HEK293T (cell line): ENCODE data around the gene FGG.

Experiments
- CTCF ChIA-PET: fragments of 350-600 bp; formaldehyde crosslinking; extraction: SDS; loops from one replicate; lab custom pipeline; 2021; ENCODE audit warnings: antibody characterized with exemption, inconsistent platforms; lab: Yijun Ruan, JAX
- POLR2A ChIA-PET: fragments of 350-600 bp; formaldehyde crosslinking; extraction: SDS; loops from one replicate; lab custom pipeline; 2020; ENCODE audit warnings: antibody characterized with exemption, inconsistent platforms; lab: Yijun Ruan, JAX
- DNase-seq: peaks from one replicate; pipeline ENCODE4 v3.0.0; 2012; ENCODE audit warnings: mixed read lengths; ENCODE audit errors: extremely low spot score
- ARNT ChIP-seq: fragments of 450-650 bp; IDR thresholded peaks from 2 replicates; pipeline ENCODE4 v1.6.1; 2017; ENCODE audit warnings: mild to moderate bottlenecking
- BHLHE40 ChIP-seq: fragments of 450-650 bp; IDR thresholded peaks from 2 replicates; pipeline ENCODE4 v1.6.1; 2016; ENCODE audit warnings: mild to moderate bottlenecking, moderate library complexity, borderline replicate concordance
- CTBP1 ChIP-seq: fragments of 450-650 bp; IDR thresholded peaks from 2 replicates; pipeline ENCODE4 v1.6.1; 2016; ENCODE audit warnings: borderline replicate concordance
- ELF4 ChIP-seq: fragments of 450-650 bp; IDR thresholded peaks from 2 replicates; pipeline ENCODE4 v1.6.1; 2017; ENCODE audit warnings: antibody characterized with exemption
- FOXA1 ChIP-seq: fragments of 450-650 bp; IDR thresholded peaks from 2 replicates; pipeline ENCODE4 v1.6.1; 2016; ENCODE audit warnings: mild to moderate bottlenecking
- FOXK2 ChIP-seq: fragments of 450-650 bp; IDR thresholded peaks from 2 replicates; pipeline ENCODE4 v1.6.1; 2016; ENCODE audit warnings: mild to moderate bottlenecking
- FOXM1 ChIP-seq: fragments of 450-650 bp; IDR thresholded peaks from 2 replicates; pipeline ENCODE4 v1.6.1; 2017; ENCODE audit warnings: mild to moderate bottlenecking, borderline replicate concordance
- HDGF ChIP-seq: fragments of 450-650 bp; IDR thresholded peaks from 2 replicates; pipeline ENCODE4 v1.6.1; 2017; ENCODE audit warnings: antibody characterized with exemption, borderline replicate concordance
- L3MBTL2 ChIP-seq: fragments of 450-650 bp; conservative IDR thresholded peaks from 2 replicates; pipeline ENCODE4 v1.6.1; 2016; ENCODE audit warnings: mild to moderate bottlenecking
- LEF1 ChIP-seq: fragments of 450-650 bp; IDR thresholded peaks from 2 replicates; pipeline ENCODE4 v1.6.1; 2017; ENCODE audit warnings: mild to moderate bottlenecking, borderline replicate concordance
- NFRKB ChIP-seq: fragments of 450-650 bp; IDR thresholded peaks from 2 replicates; pipeline ENCODE4 v1.6.1; 2016; ENCODE audit warnings: mild to moderate bottlenecking, moderate library complexity
- SP1 ChIP-seq: fragments of 450-650 bp; IDR thresholded peaks from 2 replicates; pipeline ENCODE4 v1.6.1; 2017
- SUZ12 ChIP-seq: fragments of 450-650 bp; IDR thresholded peaks from 2 replicates; pipeline ENCODE4 v1.6.1; 2016; ENCODE audit warnings: mild to moderate bottlenecking
- TARDBP ChIP-seq: fragments of 450-650 bp; IDR thresholded peaks from 2 replicates; pipeline ENCODE4 v1.6.1; 2016
- ZNF384 ChIP-seq: fragments of 450-650 bp; IDR thresholded peaks from 2 replicates; pipeline ENCODE4 v1.6.1; 2016
- TF ChIP-seq, protein P1 (sequence below): fragments of 450-650 bp; IDR thresholded peaks from 2 replicates; pipeline ENCODE4 v1.6.1; 2016

The FGG gene

DNA sequence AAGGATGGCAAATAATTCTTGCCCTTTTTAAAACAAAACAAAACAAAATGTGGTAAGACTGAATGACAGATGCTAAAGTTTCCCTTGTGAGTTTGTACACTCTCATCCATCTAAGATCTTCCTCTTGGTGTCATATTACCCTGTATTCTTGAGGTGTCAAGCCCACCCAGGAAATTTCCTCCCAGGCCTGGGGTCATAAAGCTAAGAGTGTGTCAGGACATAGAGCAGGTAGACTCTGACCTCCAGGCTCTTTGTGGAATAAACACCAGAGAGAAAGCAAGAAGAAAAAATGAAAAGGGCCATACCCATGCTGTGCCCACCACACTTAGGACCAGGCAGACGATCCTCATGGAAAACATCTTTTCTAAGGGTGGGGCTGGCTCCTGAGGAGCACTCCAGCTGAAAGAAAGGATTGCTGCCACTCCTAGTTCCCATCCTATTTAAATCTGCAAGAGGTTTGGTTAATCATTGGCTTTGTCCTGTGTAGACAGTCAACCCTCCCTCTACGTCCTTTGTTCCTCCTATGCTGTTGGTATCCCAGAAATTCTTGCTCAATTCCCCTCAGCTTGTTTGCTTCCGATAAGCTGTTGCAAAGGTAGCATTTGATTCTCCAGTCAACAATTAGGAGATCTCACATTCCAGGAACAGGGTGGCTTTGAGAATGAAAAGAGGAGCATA, 22.0 kb downstream of the FGG start, which contains the start of gene FGA:
FGA (minus strand) TSS at position 414 of the 678 bp plus-strand sequence; CDS start at position 359, 55 bp downstream.
- no peak for TF ChIP-seq ARNT
- no peak for TF ChIP-seq FOXM1
- no peak for TF ChIP-seq BHLHE40
- no peak for TF ChIP-seq FOXA1
- TF ChIP-seq CTBP1, result no peak
- CTCF ChIA-PET, result interaction anchor here (0.6 kb wide), 1 partner anchor 816 kb away, joined by 3 read pairs; no protein-coding TSS in a partner anchor
- no peak for DNase-seq
- POLR2A ChIA-PET, result no interaction called here

GRCh38 chr4:154589296-154590197, 22.9 kb downstream of the FGG start:
- DNase-seq, result no peak
- ChIA-PET POLR2A (no interaction called here), CTCF (no interaction called here)
- TF ChIP-seq CTBP1 (no peak), ZNF384 (no peak), SUZ12 (no peak), SP1 (no peak), FOXA1 (no peak), ELF4 (no peak), ARNT (no peak), L3MBTL2 (no peak), NFRKB (no peak), TARDBP (no peak), HDGF (no peak), BHLHE40 (no peak)
- TF ChIP-seq, protein P1, sequence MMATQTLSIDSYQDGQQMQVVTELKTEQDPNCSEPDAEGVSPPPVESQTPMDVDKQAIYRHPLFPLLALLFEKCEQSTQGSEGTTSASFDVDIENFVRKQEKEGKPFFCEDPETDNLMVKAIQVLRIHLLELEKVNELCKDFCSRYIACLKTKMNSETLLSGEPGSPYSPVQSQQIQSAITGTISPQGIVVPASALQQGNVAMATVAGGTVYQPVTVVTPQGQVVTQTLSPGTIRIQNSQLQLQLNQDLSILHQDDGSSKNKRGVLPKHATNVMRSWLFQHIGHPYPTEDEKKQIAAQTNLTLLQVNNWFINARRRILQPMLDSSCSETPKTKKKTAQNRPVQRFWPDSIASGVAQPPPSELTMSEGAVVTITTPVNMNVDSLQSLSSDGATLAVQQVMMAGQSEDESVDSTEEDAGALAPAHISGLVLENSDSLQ, result no peak

- ChIA-PET CTCF (interaction anchor here (0.6 kb wide), 1 partner anchor 31 kb away, joined by 3 read pairs; no protein-coding TSS in a partner anchor), POLR2A (no interaction called here)
- DNase-seq, result no peak
- TF ChIP-seq FOXK2 (no peak), FOXA1 (no peak), ZNF384 (no peak)
Observed at GRCh38 chr4:154588198-154588597, 24.3 kb downstream of the FGG start.

DNA sequence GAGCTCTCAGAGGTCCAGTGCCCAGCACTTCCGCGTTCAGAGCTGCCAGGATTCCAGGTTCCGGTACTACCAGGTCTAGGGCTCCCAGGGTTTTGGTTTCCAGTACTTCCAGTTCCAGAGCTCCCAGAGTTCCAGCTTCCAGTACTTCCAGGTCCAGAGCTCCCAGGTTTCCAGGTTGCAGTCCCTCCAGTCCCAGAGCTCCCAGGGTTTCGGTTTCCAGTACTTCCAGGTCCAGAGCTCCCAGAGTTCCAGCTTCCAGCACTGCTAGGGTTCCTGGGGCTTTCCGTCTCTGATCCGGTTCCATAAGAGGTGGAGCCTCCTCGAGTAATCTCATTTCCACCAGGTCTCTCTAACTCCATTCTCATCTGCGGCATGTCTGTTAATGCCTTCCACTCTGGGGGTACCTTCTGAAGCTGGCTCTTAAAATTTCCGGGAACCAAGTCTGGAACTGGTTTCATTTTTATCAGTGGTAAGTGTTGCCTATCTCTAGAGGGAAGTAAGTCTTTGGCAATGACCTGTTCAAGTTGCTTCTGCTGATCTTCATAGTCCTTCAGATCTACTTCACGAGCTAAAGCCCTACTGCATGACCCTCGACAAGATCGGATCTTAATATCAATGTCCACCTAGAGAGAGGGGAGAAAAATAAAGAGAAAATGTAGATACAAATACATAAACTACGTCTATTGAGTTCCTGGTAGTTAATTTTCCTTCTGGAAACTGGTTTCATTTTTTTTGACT, 26.0 kb downstream of the FGG start:
- ChIA-PET CTCF (interaction anchor here (0.6 to 1.2 kb wide), 4 partner anchors 8 to 32 kb away, joined by 3 to 6 read pairs (median 3); no protein-coding TSS in a partner anchor), POLR2A (interaction anchor here (1.9 kb wide), 1 partner anchor 36 kb away, joined by 7 read pairs; the partner anchor contains the start of gene PLRG1)
- DNase-seq, result no peak
- TF ChIP-seq SP1, result no peak
- TF ChIP-seq, protein P1, result no peak
- no peak for TF ChIP-seq TARDBP

GRCh38 chr4:154585369-154586018, 27.0 kb downstream of the FGG start:
- DNase-seq, result no peak
- POLR2A ChIA-PET, result interaction anchor here (1.9 kb wide), 1 partner anchor 35 kb away, joined by 7 read pairs; the partner anchor contains the start of gene PLRG1
- CTCF ChIA-PET, result interaction anchor here (0.5 to 1.2 kb wide), 3 partner anchors 9 to 52 kb away, joined by 3 to 5 read pairs (median 3); no protein-coding TSS in a partner anchor
- no peak for TF ChIP-seq ZNF384
- TF ChIP-seq FOXK2, result no peak
- no peak for TF ChIP-seq TARDBP
- TF ChIP-seq, protein P1, result no peak
- TF ChIP-seq BHLHE40, result no peak
- no peak for TF ChIP-seq SP1
- no peak for TF ChIP-seq ARNT
- TF ChIP-seq CTBP1, result no peak
- no peak for TF ChIP-seq FOXA1
- no peak for TF ChIP-seq HDGF
- TF ChIP-seq FOXM1, result no peak
- no peak for TF ChIP-seq L3MBTL2
- no peak for TF ChIP-seq SUZ12
- no peak for TF ChIP-seq NFRKB
- TF ChIP-seq LEF1, result no peak
